ENCODE measurements around the gene FAM240A. TPM values are rescaled to one million over a fixed set of nuclear protein-coding genes. Genes with fewer than 3 reads are reported as not detected.
"Not testable (repeated sequence)": the region's sequence is repeated elsewhere in the genome, so short reads cannot be mapped to it uniquely, and the experiment has no call there.

Gene FAM240A
- not detected in 2 replicates for total RNA-seq (2014; rRNA removed)
- polyA plus RNA-seq (2012): not detected

- no peak for DNase-seq (ENCODE audit: low read depth)
Measured at GRCh38 chr3:46612324-46612723, at the start of gene FAM240A. TSS of gene FAM240A (plus strand) at chr3:46612525. CDS start at chr3:46612684, 159 bp downstream.

GRCh38 chr3:46564190-46565021 is 47.9 kb upstream of the FAM240A start:
- no peak for DNase-seq (ENCODE audit: low read depth)

GRCh38 chr3:46565077-46565476 is 47.2 kb upstream of the FAM240A start:
- DNase-seq (ENCODE audit: low read depth): no peak

- DNase-seq (ENCODE audit: low read depth): no peak
Measured at GRCh38 chr3:46565607-46566039, 46.7 kb upstream of the FAM240A start.

GRCh38 chr3:46566040-46566641 is 46.2 kb upstream of the FAM240A start, which contains the start of gene LRRC2:
TSS of gene LRRC2 (minus strand) at chr3:46566302. CDS start at chr3:46551591, 14,711 bp downstream.
- DNase-seq (ENCODE audit: low read depth): peak; percentile 57

GRCh38 chr3:46571684-46572083 is 40.6 kb upstream of the FAM240A start:
- DNase-seq (ENCODE audit: low read depth): no peak

GRCh38 chr3:46573701-46574100 is 38.6 kb upstream of the FAM240A start:
- no peak for DNase-seq (ENCODE audit: low read depth)

GRCh38 chr3:46574243-46574646 is 38.1 kb upstream of the FAM240A start:
- DNase-seq (ENCODE audit: low read depth): no peak

GRCh38 chr3:46574881-46575576 is 37.3 kb upstream of the FAM240A start:
- DNase-seq (ENCODE audit: low read depth): no peak

- no peak for DNase-seq (ENCODE audit: low read depth)
Measured at GRCh38 chr3:46575577-46576222, 36.6 kb upstream of the FAM240A start.

GRCh38 chr3:46576386-46576785 is 35.9 kb upstream of the FAM240A start:
- DNase-seq (ENCODE audit: low read depth): no peak

GRCh38 chr3:46576879-46577278 is 35.4 kb upstream of the FAM240A start:
- no peak for DNase-seq (ENCODE audit: low read depth)

GRCh38 chr3:46577580-46578249 is 34.6 kb upstream of the FAM240A start:
- not testable (repeated sequence) for DNase-seq (ENCODE audit: low read depth)

GRCh38 chr3:46578973-46579755 is 33.2 kb upstream of the FAM240A start:
- no peak for DNase-seq (ENCODE audit: low read depth)

GRCh38 chr3:46579756-46580286 is 32.5 kb upstream of the FAM240A start:
- DNase-seq (ENCODE audit: low read depth): no peak

- no peak for DNase-seq (ENCODE audit: low read depth)
Measured at GRCh38 chr3:46580675-46581074, 31.6 kb upstream of the FAM240A start.

GRCh38 chr3:46584598-46585467 is 27.5 kb upstream of the FAM240A start:
- DNase-seq (ENCODE audit: low read depth): no peak

GRCh38 chr3:46585799-46586693 is 26.3 kb upstream of the FAM240A start:
- no peak for DNase-seq (ENCODE audit: low read depth)
